ENCODE data around the gene PRICKLE2. TPM values are rescaled to one million over a fixed set of nuclear protein-coding genes. Genes with fewer than 3 reads are reported as not detected.

Gene PRICKLE2
- total RNA-seq, 2 experiments from 2014 or later = not detected

DNA sequence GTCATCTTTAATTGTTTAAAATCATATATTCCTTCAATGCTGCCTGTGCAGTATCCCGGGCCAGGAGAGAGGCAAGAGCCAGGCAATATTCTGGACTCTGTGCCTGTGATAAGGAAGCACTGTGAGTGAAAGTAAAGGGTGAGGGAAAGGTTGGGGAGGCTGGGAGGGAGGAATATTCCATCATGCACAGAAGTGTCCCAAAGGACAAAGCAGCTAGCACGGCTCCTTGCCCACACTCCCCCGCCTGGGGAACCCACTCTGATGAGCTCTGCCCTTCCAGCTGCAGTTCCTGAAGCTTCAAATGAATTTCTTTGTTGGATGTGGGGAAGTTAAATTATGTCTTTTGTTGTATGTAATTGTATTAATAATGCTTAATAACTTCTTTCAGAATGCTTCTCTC, 1.5 kb upstream of the PRICKLE2 start:
- DNase-seq (no peak), ATAC-seq (no peak)
- ChIA-PET POLR2A (interaction anchor here (0.6 kb wide), 1 partner anchor 56 kb away, joined by 3 read pairs; no protein-coding TSS in a partner anchor), CTCF (interaction anchor here (1.3 kb wide), 1 partner anchor 203 kb away, joined by 4 read pairs; the partner anchor contains the start of gene PSMD6)
- Mint-ChIP-seq H3K4me1 (ENCODE audit: low read depth) (no peaks in the 10 kb centered on the region), H3K4me3 (no peak overlapping the region), H3K27me3 (peaks cover 8% of the 10 kb centered on the region), H3K27ac (no peak overlapping the region), H3K36me3 (ENCODE audit: low read depth) (no peaks in the 10 kb centered on the region), H3K9me3 (no peaks in the 10 kb centered on the region)
- intact Hi-C loops (cut with micrococcal nuclease) = no loop called here
- TF ChIP-seq, protein P1, sequence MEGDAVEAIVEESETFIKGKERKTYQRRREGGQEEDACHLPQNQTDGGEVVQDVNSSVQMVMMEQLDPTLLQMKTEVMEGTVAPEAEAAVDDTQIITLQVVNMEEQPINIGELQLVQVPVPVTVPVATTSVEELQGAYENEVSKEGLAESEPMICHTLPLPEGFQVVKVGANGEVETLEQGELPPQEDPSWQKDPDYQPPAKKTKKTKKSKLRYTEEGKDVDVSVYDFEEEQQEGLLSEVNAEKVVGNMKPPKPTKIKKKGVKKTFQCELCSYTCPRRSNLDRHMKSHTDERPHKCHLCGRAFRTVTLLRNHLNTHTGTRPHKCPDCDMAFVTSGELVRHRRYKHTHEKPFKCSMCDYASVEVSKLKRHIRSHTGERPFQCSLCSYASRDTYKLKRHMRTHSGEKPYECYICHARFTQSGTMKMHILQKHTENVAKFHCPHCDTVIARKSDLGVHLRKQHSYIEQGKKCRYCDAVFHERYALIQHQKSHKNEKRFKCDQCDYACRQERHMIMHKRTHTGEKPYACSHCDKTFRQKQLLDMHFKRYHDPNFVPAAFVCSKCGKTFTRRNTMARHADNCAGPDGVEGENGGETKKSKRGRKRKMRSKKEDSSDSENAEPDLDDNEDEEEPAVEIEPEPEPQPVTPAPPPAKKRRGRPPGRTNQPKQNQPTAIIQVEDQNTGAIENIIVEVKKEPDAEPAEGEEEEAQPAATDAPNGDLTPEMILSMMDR (IDR thresholded peaks at IDR 0.05) = no peak

DNA sequence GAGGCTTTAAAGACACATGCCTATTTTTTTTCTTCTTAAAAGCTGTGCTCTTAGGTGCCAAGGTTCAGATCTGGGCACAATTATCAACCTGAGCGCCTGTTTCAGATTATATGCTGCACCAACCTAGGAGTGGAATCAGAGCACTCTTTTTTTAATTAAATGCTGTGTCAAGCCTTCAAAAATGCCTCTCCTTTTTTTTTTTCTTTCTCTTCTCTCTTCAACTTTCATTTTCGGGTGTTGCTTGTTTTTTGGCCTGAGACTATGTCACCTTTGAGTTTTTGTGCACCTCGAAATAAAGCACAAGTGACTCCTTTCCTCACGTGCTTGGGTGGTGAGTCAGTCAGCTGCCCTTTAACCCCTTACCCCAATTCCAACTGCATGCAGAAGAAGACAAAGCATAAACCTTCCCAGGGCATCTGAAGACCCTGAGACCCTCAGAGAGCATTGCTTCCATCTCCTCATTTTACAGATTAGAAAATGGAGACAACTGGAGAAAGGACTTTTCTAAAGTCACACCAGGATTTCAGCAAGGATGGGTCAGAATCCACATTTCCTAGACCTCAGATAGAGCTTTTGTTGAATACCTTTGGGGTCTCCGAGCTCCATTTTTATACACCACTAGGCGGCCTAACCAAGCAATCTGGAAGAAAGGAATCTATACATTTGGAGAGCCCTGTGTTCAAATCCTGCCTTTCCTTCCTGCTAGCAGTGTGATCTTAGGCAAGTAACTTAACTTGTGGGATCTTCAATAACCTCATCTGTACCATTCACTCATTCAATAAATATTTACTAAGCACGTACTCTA, 631 bp upstream of the PRICKLE2 start:
- DNase-seq (no peak), ATAC-seq (no peak)
- Mint-ChIP-seq H3K4me3 (no peak overlapping the region), H3K4me1 (ENCODE audit: low read depth) (no peaks in the 10 kb centered on the region), H3K36me3 (ENCODE audit: low read depth) (no peaks in the 10 kb centered on the region), H3K27ac (no peak overlapping the region), H3K9me3 (no peaks in the 10 kb centered on the region), H3K27me3 (peaks cover 8% of the 10 kb centered on the region)
- ChIA-PET CTCF (interaction anchor here (0.8 to 1.3 kb wide), 2 partner anchors 18 to 202 kb away, joined by 3 to 4 read pairs; partner anchors contain the start of gene PSMD6), POLR2A (interaction anchor here (0.7 kb wide), 1 partner anchor 1821 kb away, joined by 3 read pairs; no protein-coding TSS in a partner anchor)
- TF ChIP-seq, protein P1 (IDR thresholded peaks at IDR 0.05) = no peak
- intact Hi-C loops (cut with micrococcal nuclease) = no loop called here

DNA sequence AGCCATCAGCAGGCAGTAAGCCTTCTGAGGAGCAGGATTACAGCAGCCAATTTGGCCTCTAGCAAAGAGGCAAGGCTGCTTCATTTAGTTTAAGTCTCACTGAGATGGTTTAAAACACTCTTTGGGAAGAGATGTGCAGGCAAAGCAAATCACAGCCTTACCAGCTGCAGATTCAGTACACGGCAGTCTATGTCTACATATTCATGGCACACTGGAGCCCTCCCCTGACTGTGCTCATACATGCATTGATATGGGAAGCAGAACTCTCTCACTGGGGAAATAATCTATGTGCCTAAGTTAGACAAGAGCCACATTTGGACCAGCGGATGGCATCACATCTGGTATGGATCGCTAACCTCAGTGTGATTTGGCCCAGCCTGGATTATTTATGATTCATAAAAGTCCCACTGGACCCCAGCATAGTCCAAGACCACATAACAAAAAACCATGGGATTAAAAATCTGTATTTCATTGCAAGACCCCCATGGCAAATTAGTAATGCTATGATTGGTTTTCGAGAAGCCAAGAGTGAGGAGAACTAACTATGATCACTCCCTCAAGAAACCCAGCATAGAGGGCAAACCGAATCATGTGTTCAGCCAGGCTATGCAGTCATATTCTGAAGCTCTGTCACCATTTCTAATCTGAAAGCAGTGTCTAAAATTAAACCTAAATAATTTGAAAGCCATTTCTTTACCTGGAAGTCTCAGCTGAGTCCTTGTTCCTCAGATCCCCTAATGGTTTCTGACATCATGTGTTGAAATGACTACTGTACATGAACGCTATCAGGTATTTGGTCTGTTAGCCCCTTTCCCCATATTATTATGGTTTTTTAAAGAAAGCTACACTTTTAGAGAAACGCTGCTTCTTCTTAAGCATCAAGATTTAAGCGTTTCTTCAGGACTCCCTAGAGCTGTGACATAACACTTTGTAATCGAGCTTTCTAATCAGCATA, 1.2 kb downstream of the PRICKLE2 start:
- no peaks in the 10 kb centered on the region for H3K36me3 Mint-ChIP-seq (ENCODE audit: low read depth)
- peaks cover 6% of the 10 kb centered on the region for H3K27me3 Mint-ChIP-seq
- no peaks in the 10 kb centered on the region for H3K4me1 Mint-ChIP-seq (ENCODE audit: low read depth)
- POLR2A ChIA-PET = interaction anchor here (0.7 kb wide), 1 partner anchor 11 kb away, joined by 3 read pairs; no protein-coding TSS in a partner anchor
- H3K27ac Mint-ChIP-seq = no peak overlapping the region
- H3K9me3 Mint-ChIP-seq = no peaks in the 10 kb centered on the region
- ATAC-seq (no peak), DNase-seq (no peak)
- intact Hi-C loops (cut with micrococcal nuclease) = no loop called here
- H3K4me3 Mint-ChIP-seq = no peak overlapping the region
- CTCF ChIA-PET = interaction anchor here (0.9 kb wide), 2 partner anchors 11 to 260 kb away, joined by 3 to 5 read pairs; no protein-coding TSS in a partner anchor
- TF ChIP-seq, protein P1 (IDR thresholded peaks at IDR 0.05) = no peak

DNA sequence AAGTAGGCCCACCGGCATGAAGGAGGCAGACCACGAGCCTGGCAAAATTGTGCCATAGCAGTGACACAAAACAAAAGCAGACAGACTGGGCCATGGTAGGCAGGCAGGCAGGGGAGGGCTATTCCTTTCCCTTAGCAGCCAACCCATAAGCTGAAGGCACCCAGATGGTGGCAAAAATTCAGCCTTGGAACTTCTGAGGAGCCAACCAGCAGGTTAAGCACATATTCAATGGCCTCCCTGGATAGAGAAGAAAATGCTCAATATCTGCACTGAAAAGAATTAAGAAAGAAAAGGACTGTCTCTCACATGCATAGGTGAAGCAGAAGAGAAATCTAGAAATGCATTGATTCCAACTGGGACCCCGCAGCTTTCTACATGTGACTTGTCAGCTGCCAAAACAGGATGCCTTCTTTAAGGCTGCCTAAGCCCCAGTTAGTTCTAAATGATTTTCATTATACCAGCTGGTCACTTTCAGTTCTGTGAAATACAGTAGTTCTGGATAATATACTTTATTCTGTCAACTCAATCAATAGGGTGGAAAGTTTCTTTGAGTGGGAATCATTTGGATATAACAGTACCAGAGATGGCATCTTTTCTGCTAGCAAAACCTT, 2.7 kb downstream of the PRICKLE2 start:
- POLR2A ChIA-PET = no interaction called here
- Mint-ChIP-seq H3K27me3 (peaks cover 6% of the 10 kb centered on the region), H3K4me3 (no peak overlapping the region), H3K4me1 (ENCODE audit: low read depth) (no peaks in the 10 kb centered on the region), H3K36me3 (ENCODE audit: low read depth) (no peaks in the 10 kb centered on the region), H3K9me3 (no peaks in the 10 kb centered on the region), H3K27ac (no peak overlapping the region)
- CTCF ChIA-PET = interaction anchor here (0.5 to 0.9 kb wide), 2 partner anchors 12 to 309 kb away, joined by 3 to 4 read pairs; no protein-coding TSS in a partner anchor
- intact Hi-C loops (cut with micrococcal nuclease) = no loop called here
- DNase-seq = no peak
- ATAC-seq = no peak
- TF ChIP-seq, protein P1 (IDR thresholded peaks at IDR 0.05) = no peak
